Jurkat, Clone E6-1 (cell line): ENCODE measurements around the gene ANKRD34C.
"Not testable (repeated sequence)": the region's sequence is repeated elsewhere in the genome, so short reads cannot be mapped to it uniquely, and the experiment has no call there.

Experiments used
- DNase-seq: peaks from one replicate; pipeline ENCODE4 v3.0.0-alpha.2; 2011; ENCODE audit warnings: low read depth, low spot score
- H3K4me3 ChIP-seq: 2 replicates; pipeline ENCODE4 v1.5.1; 2011; ENCODE audit warnings: mild to moderate bottlenecking, low read length, control low read depth, moderate library complexity

Gene ANKRD34C

GRCh38 chr15:79310612-79310984 lies 28.1 kb downstream of the ANKRD34C start:
- H3K4me3 ChIP-seq = peak overlapping the region; percentile 96
- peak; percentile 57 for DNase-seq

- peak within 1 kb of the TSS; percentile 96 for H3K4me3 ChIP-seq
- DNase-seq = peak; percentile 87
These were observed 28.7 kb downstream of the ANKRD34C start, which contains the start of gene TMED3 for GRCh38 chr15:79310985-79311900. Gene TMED3 (plus strand): TSS chr15:79311112. CDS start chr15:79311250, 138 bp downstream.

- no peak for DNase-seq
- H3K4me3 ChIP-seq = peak overlapping the region; percentile 96
These were observed 29.5 kb downstream of the ANKRD34C start for GRCh38 chr15:79311901-79312553.

GRCh38 chr15:79314186-79314585 lies 31.7 kb downstream of the ANKRD34C start:
- no peak for DNase-seq
- no peak overlapping the region for H3K4me3 ChIP-seq

- peak; percentile 69 for DNase-seq
- no peak overlapping the region; the same call in 1 of the 2 replicates for H3K4me3 ChIP-seq
These were observed 32.3 kb downstream of the ANKRD34C start for GRCh38 chr15:79314811-79315210.

- peak overlapping the region; percentile 40 for H3K4me3 ChIP-seq
These were observed 33.3 kb downstream of the ANKRD34C start for GRCh38 chr15:79315623-79316328.

GRCh38 chr15:79316864-79317263 lies 34.3 kb downstream of the ANKRD34C start:
- DNase-seq = peak; percentile 84
- peak overlapping the region; percentile 40 for H3K4me3 ChIP-seq

More at GRCh38 chr15:79315623-79316328, 33.3 kb downstream of the ANKRD34C start:
- no peak for DNase-seq

- not testable (repeated sequence) for H3K4me3 ChIP-seq, DNase-seq
These were observed 37.5 kb downstream of the ANKRD34C start for GRCh38 chr15:79319973-79320372.

- no peak for DNase-seq
- no peak overlapping the region for H3K4me3 ChIP-seq
These were observed 39.4 kb downstream of the ANKRD34C start for GRCh38 chr15:79321876-79322275.

- H3K4me3 ChIP-seq = no peak overlapping the region
- DNase-seq = no peak
These were observed 39.8 kb downstream of the ANKRD34C start for GRCh38 chr15:79322306-79322705.

GRCh38 chr15:79322945-79323344 lies 40.4 kb downstream of the ANKRD34C start:
- no peak overlapping the region for H3K4me3 ChIP-seq
- DNase-seq = no peak

- no peak for DNase-seq
- H3K4me3 ChIP-seq = no peak overlapping the region
These were observed 46.7 kb downstream of the ANKRD34C start for GRCh38 chr15:79329171-79329611.
